Rectal smooth muscle tissue (tissue), 1 donor: ENCODE data around the gene OR14I1.

Experiments used
- H3K27ac ChIP-seq: one replicate; pipeline ENCODE4 v1.7.0; 2013; ENCODE audit warnings: low read depth, low read length, inconsistent platforms
- H3K27me3 ChIP-seq: one replicate; pipeline ENCODE4 v1.7.0; 2013; ENCODE audit warnings: low read length; ENCODE audit not compliant: control insufficient read depth, insufficient read depth
- H3K36me3 ChIP-seq: one replicate; pipeline ENCODE4 v1.7.0; 2013; ENCODE audit warnings: low read length; ENCODE audit not compliant: control insufficient read depth, insufficient read depth
- H3K4me1 ChIP-seq: one replicate; pipeline ENCODE4 v1.7.0; 2013; ENCODE audit warnings: low read length; ENCODE audit not compliant: control insufficient read depth, insufficient read depth
- H3K4me3 ChIP-seq: one replicate; pipeline ENCODE4 v1.7.0; 2013; ENCODE audit warnings: low read length
- H3K9ac ChIP-seq: one replicate; pipeline ENCODE4 v1.7.0; 2013; ENCODE audit warnings: low read length

OR14I1 gene

GRCh38 chr1:248710305-248710900 is 7.8 kb upstream of the OR14I1 start:
- no peaks in the 10 kb centered on the region for H3K27me3 ChIP-seq
- no peaks in the 10 kb centered on the region for H3K36me3 ChIP-seq
- no peak overlapping the region for H3K9ac ChIP-seq
- H3K4me1 ChIP-seq, result no peaks in the 10 kb centered on the region
- H3K27ac ChIP-seq, result no peak overlapping the region
- no peak overlapping the region for H3K4me3 ChIP-seq

GRCh38 chr1:248704606-248705005 is 2.0 kb upstream of the OR14I1 start:
- H3K36me3 ChIP-seq, result no peaks in the 10 kb centered on the region
- H3K4me1 ChIP-seq, result no peaks in the 10 kb centered on the region
- H3K27ac ChIP-seq, result no peak overlapping the region
- H3K4me3 ChIP-seq, result no peak overlapping the region
- no peak overlapping the region for H3K9ac ChIP-seq
- H3K27me3 ChIP-seq, result no peaks in the 10 kb centered on the region

GRCh38 chr1:248703674-248704073 is 1.1 kb upstream of the OR14I1 start:
- no peak overlapping the region for H3K4me3 ChIP-seq
- no peaks in the 10 kb centered on the region for H3K36me3 ChIP-seq
- no peak overlapping the region for H3K9ac ChIP-seq
- H3K4me1 ChIP-seq, result no peaks in the 10 kb centered on the region
- no peaks in the 10 kb centered on the region for H3K27me3 ChIP-seq
- H3K27ac ChIP-seq, result no peak overlapping the region

GRCh38 chr1:248699099-248699498 is 3.5 kb downstream of the OR14I1 start:
- H3K4me1 ChIP-seq, result no peaks in the 10 kb centered on the region
- no peak overlapping the region for H3K9ac ChIP-seq
- H3K27ac ChIP-seq, result no peak overlapping the region
- H3K27me3 ChIP-seq, result no peaks in the 10 kb centered on the region
- no peaks in the 10 kb centered on the region for H3K36me3 ChIP-seq
- no peak overlapping the region for H3K4me3 ChIP-seq

- Histone ChIP-seq H3K27ac (no peak overlapping the region), H3K4me3 (no peak overlapping the region), H3K27me3 (no peaks in the 10 kb centered on the region), H3K36me3 (no peaks in the 10 kb centered on the region), H3K9ac (no peak overlapping the region), H3K4me1 (no peaks in the 10 kb centered on the region)
These were observed 4.7 kb downstream of the OR14I1 start for GRCh38 chr1:248697907-248698306.

GRCh38 chr1:248696774-248697173 is 5.8 kb downstream of the OR14I1 start:
- no peaks in the 10 kb centered on the region for H3K36me3 ChIP-seq
- H3K27ac ChIP-seq, result no peak overlapping the region

GRCh38 chr1:248696261-248696660 is 6.3 kb downstream of the OR14I1 start:
- no peak overlapping the region for H3K27ac ChIP-seq

More at GRCh38 chr1:248696774-248697173, 5.8 kb downstream of the OR14I1 start:
- H3K4me1 ChIP-seq, result no peaks in the 10 kb centered on the region
- H3K27me3 ChIP-seq, result no peaks in the 10 kb centered on the region
- no peak overlapping the region for H3K9ac ChIP-seq
- H3K4me3 ChIP-seq, result no peak overlapping the region

GRCh38 chr1:248695451-248696132 is 7.0 kb downstream of the OR14I1 start:
- Histone ChIP-seq H3K9ac (no peak overlapping the region), H3K4me1 (no peaks in the 10 kb centered on the region)

More at GRCh38 chr1:248696261-248696660, 6.3 kb downstream of the OR14I1 start:
- H3K27me3 ChIP-seq, result no peaks in the 10 kb centered on the region
- H3K4me1 ChIP-seq, result no peaks in the 10 kb centered on the region
- no peak overlapping the region for H3K9ac ChIP-seq
- no peak overlapping the region for H3K4me3 ChIP-seq
- no peaks in the 10 kb centered on the region for H3K36me3 ChIP-seq

GRCh38 chr1:248691567-248692155 is 10.9 kb downstream of the OR14I1 start:
- Histone ChIP-seq H3K4me1 (no peaks in the 10 kb centered on the region), H3K27me3 (no peaks in the 10 kb centered on the region), H3K4me3 (no peak overlapping the region), H3K36me3 (no peaks in the 10 kb centered on the region), H3K27ac (no peak overlapping the region), H3K9ac (no peak overlapping the region)

More at GRCh38 chr1:248695451-248696132, 7.0 kb downstream of the OR14I1 start:
- Histone ChIP-seq H3K36me3 (no peaks in the 10 kb centered on the region), H3K27ac (no peak overlapping the region), H3K4me3 (no peak overlapping the region), H3K27me3 (no peaks in the 10 kb centered on the region)

- H3K27me3 ChIP-seq, result no peaks in the 10 kb centered on the region
- H3K9ac ChIP-seq, result no peak overlapping the region
- H3K4me1 ChIP-seq, result no peaks in the 10 kb centered on the region
- no peak overlapping the region for H3K27ac ChIP-seq
- no peaks in the 10 kb centered on the region for H3K36me3 ChIP-seq
- no peak overlapping the region for H3K4me3 ChIP-seq
These were observed 13.9 kb downstream of the OR14I1 start for GRCh38 chr1:248688527-248689298.

GRCh38 chr1:248686815-248687214 is 15.8 kb downstream of the OR14I1 start:
- Histone ChIP-seq H3K36me3 (no peaks in the 10 kb centered on the region), H3K4me1 (no peaks in the 10 kb centered on the region), H3K27ac (no peak overlapping the region), H3K9ac (no peak overlapping the region), H3K27me3 (no peaks in the 10 kb centered on the region), H3K4me3 (no peak overlapping the region)

GRCh38 chr1:248681651-248682050 is 20.9 kb downstream of the OR14I1 start:
- H3K27me3 ChIP-seq, result no peaks in the 10 kb centered on the region
- H3K4me3 ChIP-seq, result no peak overlapping the region
- H3K36me3 ChIP-seq, result no peaks in the 10 kb centered on the region
- no peak overlapping the region for H3K27ac ChIP-seq
- no peak overlapping the region for H3K9ac ChIP-seq
- no peaks in the 10 kb centered on the region for H3K4me1 ChIP-seq
